ENCODE measurements around the gene ABHD17A.
A peak's percentile ranks its signal among the peaks of the same experiment; 100 is the strongest.

The ABHD17A gene

DNA sequence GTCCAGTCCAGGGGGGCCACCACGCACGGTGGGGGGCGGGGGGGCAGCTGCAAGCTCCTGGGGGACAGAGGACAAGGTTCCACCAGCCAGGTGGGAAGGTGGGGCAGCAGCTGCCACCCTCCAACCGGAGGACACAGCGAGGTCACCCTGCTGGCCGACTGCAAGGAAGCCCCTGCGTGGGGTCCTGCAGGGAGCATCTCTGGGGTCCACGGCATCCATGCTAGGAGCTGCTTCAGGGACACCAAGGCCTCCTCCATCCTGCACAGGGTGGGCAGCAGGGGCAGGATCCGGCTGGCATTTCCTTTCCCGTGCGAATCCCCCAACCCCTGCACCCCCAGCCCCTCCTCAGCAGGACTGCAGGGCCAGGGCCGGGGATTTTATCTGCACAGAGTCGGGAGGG lies 13.7 kb downstream of the ABHD17A start:
- Mint-ChIP-seq H3K4me3 (no peak overlapping the region), H3K9me3 (no peaks in the 10 kb centered on the region)

GRCh38 chr19:1871140-1871597 lies 14.1 kb downstream of the ABHD17A start:
- Mint-ChIP-seq H3K4me3 (no peak overlapping the region), H3K27me3 (ENCODE audit: low read depth, poor library complexity) (no peaks in the 10 kb centered on the region), H3K9me3 (no peaks in the 10 kb centered on the region), H3K36me3 (ENCODE audit: low read depth) (peaks cover 9% of the 10 kb centered on the region), H3K27ac (no peak overlapping the region), H3K4me1 (peaks cover 18% of the 10 kb centered on the region)
- no peak for DNase-seq
- TF ChIP-seq, protein P1, sequence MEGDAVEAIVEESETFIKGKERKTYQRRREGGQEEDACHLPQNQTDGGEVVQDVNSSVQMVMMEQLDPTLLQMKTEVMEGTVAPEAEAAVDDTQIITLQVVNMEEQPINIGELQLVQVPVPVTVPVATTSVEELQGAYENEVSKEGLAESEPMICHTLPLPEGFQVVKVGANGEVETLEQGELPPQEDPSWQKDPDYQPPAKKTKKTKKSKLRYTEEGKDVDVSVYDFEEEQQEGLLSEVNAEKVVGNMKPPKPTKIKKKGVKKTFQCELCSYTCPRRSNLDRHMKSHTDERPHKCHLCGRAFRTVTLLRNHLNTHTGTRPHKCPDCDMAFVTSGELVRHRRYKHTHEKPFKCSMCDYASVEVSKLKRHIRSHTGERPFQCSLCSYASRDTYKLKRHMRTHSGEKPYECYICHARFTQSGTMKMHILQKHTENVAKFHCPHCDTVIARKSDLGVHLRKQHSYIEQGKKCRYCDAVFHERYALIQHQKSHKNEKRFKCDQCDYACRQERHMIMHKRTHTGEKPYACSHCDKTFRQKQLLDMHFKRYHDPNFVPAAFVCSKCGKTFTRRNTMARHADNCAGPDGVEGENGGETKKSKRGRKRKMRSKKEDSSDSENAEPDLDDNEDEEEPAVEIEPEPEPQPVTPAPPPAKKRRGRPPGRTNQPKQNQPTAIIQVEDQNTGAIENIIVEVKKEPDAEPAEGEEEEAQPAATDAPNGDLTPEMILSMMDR (IDR thresholded peaks at IDR 0.05) = no peak

More for the DNA sequence above, 13.7 kb downstream of the ABHD17A start:
- Mint-ChIP-seq H3K27ac (no peak overlapping the region), H3K36me3 (ENCODE audit: low read depth) (peaks cover 9% of the 10 kb centered on the region), H3K27me3 (ENCODE audit: low read depth, poor library complexity) (no peaks in the 10 kb centered on the region), H3K4me1 (peaks cover 18% of the 10 kb centered on the region)
- TF ChIP-seq, protein P1 (IDR thresholded peaks at IDR 0.05) = no peak
- no peak for DNase-seq

- TF ChIP-seq, protein P1 (IDR thresholded peaks at IDR 0.05) = no peak
- Mint-ChIP-seq H3K9me3 (no peaks in the 10 kb centered on the region), H3K4me3 (no peak overlapping the region), H3K27me3 (ENCODE audit: low read depth, poor library complexity) (no peaks in the 10 kb centered on the region), H3K36me3 (ENCODE audit: low read depth) (peaks cover 9% of the 10 kb centered on the region), H3K4me1 (peaks cover 3% of the 10 kb centered on the region), H3K27ac (peak overlapping the region; percentile 59)
- DNase-seq = no peak
Observed at GRCh38 chr19:1868971-1869370, 16.3 kb downstream of the ABHD17A start.

DNA sequence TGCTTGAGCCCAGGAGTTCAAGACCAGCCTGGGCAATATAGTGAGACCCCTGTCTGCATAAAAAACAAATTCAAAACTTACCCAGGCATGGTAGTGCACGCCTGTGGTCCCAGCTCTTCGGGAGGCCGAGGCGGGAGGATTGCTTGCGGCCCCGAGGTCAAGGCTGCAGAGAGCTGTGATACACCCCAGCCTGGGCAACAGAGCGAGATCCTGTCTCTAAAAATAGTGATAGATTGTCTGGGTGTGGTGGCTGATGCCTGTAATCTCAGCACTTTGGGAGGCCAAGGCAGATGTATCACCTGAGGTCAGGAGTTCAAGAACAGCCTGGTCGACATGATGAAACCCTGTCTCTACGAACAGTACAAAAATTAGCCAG lies 18.0 kb downstream of the ABHD17A start:
- no peak for DNase-seq
- Mint-ChIP-seq H3K27ac (no peak overlapping the region), H3K36me3 (ENCODE audit: low read depth) (peaks cover 9% of the 10 kb centered on the region), H3K4me1 (no peaks in the 10 kb centered on the region), H3K4me3 (no peak overlapping the region), H3K27me3 (ENCODE audit: low read depth, poor library complexity) (peaks cover 6% of the 10 kb centered on the region), H3K9me3 (no peaks in the 10 kb centered on the region)
- TF ChIP-seq, protein P1 (IDR thresholded peaks at IDR 0.05) = no peak

DNA sequence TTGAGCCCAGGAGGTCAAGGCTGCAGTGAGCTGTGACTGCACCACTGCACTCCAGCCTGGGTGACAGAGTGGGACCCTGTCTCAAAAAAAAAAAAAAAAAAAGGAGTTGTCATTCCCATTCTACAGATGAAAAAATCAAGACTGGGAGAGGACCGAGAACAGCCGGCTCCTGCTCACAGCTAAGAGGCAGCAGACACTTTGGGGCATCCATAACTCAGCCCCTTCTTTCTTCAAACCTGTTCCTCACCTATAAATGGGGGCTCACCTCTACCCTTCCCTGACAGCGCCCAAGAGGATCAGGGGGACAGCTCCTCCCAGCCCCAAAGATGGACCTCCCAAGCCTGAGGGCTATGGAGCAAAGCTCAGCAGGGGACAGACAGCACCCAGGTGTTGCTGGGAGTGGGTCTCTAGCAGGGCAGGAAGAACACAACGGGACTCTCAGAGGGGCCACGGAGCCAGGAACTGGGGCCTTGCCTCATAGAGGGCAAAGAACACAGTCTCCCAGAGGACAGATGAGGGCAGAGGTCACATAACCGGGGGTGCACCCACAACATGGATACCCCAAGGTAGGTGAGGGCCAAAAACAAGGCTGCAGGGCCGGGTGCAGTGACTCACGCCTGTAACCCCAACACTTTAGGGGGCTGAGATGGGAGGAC lies 18.5 kb downstream of the ABHD17A start:
- H3K9me3 Mint-ChIP-seq = no peaks in the 10 kb centered on the region
- TF ChIP-seq, protein P1 (IDR thresholded peaks at IDR 0.05) = no peak
- H3K27ac Mint-ChIP-seq = no peak overlapping the region
- peaks cover 11% of the 10 kb centered on the region for H3K27me3 Mint-ChIP-seq (ENCODE audit: low read depth, poor library complexity)
- DNase-seq = no peak
- no peak overlapping the region for H3K4me3 Mint-ChIP-seq
- peaks cover 3% of the 10 kb centered on the region for H3K4me1 Mint-ChIP-seq
- peaks cover 9% of the 10 kb centered on the region for H3K36me3 Mint-ChIP-seq (ENCODE audit: low read depth)
